ENCODE measurements around the gene CRABP1.

The CRABP1 gene

DNA sequence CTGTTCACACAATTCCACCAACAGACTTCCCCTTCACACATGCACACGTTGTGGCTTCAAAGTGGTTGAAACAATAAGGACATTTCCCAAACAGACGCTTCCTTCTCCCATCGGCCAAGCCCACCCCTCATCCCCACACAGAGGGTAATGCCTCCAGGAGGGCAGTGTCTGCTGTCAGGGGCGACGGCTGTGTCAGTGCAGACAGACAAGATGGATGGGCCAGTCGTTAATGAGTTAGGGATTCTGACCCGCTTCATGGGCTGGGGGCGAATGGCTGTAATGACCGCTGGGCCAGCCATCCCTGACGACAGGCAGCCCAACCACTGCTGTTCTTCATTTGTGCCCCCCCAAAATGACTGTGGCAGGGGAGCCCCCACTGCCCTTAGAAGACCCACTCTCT lies 20.6 kb upstream of the CRABP1 start:
- no peak for DNase-seq

DNA sequence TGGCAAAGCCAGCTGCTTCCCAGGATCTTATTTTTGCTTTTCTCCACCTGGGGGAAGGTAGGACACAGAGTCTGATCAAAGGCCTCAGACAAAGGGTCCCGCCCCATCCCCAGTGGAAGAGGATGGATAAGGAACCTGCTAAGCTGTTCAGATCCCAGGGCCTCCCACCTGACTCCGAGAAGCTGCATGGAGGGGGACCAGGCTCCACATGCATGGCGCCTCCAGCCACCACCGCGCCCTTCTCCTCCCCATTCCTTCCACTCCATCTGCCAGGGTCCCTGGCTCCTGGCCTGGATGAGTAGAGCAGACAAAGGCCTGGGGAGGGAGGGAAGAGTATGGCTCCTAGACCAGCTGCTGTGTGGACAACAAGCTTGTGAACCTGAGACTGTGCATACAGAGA lies 20.0 kb upstream of the CRABP1 start:
- DNase-seq: peak in 1 of 2 experiments; percentile 7

DNA sequence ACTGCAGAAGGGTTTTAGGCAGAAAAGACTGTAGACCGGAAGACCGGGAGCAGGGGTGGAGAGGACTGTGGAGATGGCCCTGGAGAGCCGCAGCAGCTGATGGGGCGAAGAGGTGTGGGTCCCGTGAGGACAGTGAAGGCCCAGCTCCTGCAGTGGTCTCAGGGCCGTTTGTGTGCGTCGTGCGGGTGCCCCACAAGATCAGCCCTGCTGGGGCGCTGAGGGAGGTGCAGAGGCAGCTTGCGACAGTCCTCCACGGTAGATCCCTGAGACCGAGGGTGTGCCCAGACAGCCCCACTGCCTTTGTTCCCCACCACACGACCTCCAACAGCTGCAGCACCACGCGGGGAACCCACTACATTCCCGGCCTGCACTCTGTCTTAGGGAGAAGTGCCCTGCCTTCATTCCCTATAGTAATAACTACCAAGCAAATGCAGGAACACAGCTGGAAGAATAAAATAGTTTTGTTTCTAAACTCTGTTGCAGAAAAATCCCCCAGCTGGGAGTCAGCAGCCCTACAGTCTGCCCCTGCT lies 19.0 kb upstream of the CRABP1 start:
- DNase-seq: no peak

DNA sequence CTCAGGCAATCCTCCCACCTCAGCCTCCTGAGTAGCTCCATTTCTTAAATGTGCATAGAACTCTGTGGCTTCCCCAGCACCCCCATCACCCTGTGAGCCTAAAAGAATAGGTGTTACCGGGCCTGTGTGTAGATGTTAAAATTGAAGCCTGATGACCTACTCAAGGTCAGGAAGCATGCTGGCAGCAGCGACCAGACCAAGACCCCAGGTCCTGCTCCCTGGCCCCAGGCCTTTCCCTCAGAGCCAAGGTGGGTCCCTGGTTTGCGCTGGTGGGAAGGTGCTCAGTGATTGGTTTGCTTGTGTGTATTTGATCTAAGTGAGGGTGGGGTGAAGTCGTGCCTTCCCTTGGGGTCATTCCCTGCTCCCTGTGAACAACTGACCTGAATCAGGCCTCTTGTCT lies 18.4 kb upstream of the CRABP1 start:
- DNase-seq: no peak

DNA sequence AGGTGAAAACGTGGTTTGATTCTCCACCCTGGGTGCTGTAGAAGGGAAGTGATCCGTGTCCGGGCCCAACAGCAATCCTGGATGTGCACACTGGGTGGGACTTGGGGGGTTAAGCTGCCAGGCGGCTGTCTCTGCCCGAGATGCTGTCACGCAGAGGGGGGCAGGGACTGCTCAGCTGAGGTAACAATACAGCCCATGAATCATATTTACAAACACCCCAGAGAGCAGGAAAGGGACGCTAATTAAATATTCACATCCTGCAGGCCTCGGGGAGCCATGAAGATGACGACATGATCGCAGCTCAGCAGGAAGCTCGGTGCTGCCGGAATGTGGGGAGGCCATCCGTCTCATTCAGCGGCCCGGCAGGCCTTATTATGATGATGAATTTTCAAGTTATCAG lies 17.9 kb upstream of the CRABP1 start:
- DNase-seq: no peak

DNA sequence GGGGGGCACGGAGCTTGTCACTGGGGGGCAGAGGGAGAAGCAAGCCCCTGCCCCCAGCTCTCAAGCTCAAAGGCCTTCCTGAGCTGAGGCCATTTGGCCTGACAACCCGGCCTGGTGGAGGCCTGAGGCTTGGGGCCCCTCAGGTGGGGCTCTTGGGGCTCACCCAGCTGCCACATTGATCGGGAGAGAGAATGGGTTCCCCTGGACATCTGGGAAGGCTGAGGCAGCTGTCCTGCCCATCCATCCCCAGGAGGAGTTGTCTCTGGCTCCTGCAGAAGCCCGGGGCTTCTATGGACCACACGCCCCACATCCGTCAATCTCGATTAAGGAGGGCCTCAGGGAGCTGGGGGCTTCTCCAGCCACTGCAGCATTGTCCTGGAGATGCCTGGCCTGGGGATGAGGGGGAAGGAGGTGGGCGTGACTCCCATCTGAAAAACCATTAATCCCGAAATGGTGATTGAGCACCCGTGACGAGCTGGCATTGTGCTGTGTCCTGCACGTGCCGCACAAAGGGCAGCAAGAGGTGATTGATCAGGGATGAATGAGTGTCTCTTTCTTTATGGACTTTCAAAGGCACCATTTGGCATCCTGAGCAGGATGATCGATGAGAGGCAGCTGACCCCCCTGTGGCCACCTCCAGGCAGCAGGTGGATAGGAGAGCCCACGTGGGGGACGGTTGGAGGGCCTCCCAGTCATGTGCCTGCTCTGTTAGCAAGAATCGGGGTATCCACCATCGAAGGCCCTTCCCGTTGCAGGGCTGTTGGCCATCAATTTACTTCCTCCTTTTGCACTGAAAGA lies 17.2 kb upstream of the CRABP1 start:
- no peak for DNase-seq

DNA sequence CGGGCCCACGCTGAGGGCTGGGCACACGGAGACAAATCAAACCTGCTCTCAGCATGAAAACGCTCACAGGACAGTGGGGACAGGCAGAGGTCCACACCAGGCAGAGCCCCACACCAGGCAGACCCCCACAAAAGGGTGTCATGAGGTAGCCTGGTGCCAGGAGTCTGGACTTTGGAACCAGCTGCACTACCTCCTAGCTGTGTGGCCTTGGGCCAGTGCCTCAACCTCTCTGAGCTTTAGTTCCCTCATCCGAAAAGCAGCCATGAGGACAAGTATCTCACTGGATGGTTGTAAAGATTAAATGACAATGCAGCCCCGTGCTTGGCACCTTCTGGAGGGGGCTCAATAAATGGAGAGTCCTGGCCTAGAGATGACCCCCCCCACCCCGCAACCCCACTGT lies 16.5 kb upstream of the CRABP1 start:
- DNase-seq: no peak

DNA sequence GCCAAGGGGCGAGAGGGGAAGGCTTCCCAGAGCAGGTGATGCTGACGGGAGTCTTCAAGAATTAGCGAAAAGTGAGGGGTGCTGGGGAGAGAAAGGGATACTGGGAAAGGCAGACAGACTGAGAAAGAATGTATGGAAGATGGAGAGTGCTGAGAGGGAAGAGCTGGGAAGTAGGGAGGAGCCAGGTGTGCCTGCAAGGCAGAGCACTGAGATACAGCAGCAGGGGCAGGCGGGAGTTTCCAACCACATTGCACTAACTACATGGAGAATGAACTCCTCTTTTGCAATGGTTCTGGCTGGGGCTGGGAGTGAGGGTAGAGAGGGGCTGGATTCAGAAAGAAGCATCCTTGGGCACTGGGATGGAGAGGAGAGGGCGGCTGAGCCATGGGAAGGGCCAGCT lies 16.0 kb upstream of the CRABP1 start:
- DNase-seq: no peak

DNA sequence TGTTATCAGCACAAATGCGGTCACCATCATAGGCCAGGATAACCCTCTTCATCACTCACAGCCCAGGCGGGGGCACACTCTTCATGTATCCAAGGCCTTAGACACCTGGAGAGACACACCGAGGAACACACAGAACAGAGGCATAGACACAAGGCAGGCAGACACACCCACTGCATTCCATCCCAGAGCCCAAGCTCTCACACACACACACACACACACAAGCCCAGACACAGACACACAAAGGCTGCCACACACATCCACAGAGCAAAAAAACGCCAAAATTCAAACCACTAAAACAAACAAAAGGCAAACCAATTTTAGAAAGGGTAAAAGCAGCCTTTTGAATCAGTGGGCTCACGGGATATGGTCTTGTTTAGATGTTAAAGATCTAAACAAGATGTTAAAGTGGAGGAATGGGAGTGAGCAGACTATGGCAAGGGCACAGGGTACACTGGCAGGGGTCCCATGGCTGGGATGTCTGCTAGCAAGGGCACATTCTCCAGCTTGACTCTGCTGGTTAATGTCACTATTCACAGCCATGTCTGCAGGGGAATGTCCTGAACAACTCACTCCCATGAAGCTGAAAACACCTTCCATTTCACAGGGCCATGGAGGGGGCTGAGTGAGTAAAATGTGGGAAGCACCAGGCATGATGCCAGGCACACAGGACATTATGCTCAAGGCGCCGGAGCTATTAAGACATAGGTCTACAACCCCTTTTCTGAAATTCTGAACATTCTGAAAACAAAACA lies 14.9 kb upstream of the CRABP1 start:
- DNase-seq: no peak

DNA sequence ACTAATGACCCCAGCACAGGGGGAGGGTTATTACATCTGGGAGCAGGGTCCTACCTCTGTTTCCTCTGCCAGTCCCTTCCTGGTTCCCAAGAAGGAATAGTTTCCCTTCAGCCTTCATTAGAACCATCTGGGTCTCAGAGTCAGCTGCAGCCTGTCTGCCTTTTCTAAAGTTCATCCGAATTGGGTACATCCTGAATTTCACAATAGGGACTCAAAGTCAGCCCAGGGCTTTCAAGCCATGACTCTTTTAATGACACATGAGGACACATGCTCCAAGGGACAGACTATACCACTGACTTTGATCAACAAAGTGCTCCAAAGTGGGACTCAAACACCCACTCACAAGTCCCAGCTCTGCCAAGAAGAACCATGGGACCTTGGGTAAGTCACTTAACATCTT lies 12.7 kb upstream of the CRABP1 start:
- no peak for DNase-seq

DNA sequence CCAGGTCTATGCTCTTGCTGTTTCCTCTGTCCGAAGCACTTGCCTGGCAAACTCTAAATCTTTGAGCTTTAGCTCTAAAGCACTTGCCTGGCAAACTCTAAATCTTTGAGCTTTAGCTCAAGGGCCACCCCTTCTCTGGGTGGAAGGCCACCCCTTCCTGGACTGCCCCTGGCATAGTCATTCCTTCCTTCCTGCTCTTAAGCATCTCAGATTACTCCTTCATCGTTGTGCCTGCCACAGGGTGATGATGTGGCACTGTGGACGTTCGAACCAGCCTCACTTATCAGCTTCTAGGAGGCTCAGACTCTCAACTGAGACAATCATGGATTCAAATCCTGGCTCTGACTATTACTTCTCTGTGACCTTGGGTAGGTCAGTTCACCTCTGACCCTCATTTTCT lies 10.5 kb upstream of the CRABP1 start:
- no peak for DNase-seq

DNA sequence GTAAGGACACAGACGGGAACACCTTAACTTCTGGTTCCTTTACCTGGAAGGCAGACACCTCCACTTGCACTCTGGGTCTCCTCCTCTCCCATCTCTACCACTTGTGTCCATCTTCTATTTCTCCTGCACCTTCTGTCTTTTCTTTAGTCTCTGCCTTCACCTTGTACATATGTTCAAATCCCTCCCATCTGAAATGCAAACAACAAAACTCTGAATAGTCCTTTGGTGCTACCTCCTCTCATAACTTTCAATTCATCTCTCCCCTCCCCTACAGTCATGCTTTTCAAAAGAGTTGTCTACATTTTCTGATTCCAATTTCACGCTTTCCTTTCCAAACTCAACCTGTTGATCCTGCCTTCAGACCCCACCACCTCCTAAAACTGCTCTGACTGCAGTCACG lies 5.3 kb upstream of the CRABP1 start:
- DNase-seq: no peak

DNA sequence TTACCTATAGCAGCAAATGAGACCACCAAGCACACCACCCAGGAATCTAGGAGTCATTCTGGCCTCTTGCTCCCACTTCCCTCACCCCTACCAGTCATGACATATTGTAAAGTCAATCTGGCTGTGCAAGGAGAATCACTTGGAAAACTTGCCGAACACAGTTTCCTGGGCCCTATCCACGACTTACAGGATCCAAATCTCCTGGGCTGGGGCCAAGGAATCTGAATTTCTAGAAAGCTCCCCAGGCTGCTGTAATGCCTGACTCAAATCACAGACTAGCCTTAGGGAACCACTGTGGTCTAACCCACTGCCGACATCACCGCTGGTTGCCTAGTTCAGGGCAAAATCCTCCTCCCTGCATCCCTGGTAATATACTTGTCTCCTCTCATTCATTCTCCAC lies 4.2 kb upstream of the CRABP1 start:
- DNase-seq: no peak

DNA sequence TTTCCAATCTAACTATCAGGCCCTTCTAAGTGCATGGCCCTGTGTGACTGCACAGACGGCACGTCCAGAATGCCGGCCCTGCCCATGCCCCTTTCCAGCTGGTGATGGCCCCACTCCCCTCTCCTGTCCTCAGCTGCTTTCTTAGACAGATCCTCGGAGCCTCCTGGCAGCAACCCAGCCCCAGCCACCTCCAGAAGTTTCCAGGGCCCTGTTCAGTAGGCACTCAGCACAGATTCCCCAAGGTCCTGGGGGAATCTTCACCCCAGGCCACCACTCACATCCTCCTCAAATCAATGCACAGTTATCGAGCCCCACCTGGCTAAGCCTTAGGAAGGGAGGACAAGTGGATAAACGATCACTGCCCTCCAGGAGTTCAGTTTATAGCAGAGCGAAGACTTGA lies 1.4 kb upstream of the CRABP1 start:
- DNase-seq: no peak

DNA sequence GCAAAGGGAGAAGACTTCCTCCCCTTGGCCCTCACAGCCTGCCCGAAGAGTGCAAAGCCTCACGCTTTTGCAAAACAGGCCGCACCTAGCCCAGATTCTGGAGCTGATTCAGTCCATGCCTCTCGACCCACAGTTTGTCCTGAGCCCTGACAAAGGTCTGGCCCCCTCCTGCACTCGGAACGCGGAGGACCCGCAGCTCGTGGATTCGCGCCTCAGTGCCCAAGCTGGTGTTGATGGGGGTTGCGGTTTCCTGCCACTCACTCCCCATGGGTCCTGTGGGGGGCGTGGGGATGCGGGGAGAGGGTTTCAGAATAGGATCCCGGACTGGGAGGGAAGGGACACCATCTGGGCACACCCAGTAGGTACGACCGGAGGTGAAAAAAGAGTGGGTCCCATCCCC lies 594 bp upstream of the CRABP1 start:
- DNase-seq: no peak

DNA sequence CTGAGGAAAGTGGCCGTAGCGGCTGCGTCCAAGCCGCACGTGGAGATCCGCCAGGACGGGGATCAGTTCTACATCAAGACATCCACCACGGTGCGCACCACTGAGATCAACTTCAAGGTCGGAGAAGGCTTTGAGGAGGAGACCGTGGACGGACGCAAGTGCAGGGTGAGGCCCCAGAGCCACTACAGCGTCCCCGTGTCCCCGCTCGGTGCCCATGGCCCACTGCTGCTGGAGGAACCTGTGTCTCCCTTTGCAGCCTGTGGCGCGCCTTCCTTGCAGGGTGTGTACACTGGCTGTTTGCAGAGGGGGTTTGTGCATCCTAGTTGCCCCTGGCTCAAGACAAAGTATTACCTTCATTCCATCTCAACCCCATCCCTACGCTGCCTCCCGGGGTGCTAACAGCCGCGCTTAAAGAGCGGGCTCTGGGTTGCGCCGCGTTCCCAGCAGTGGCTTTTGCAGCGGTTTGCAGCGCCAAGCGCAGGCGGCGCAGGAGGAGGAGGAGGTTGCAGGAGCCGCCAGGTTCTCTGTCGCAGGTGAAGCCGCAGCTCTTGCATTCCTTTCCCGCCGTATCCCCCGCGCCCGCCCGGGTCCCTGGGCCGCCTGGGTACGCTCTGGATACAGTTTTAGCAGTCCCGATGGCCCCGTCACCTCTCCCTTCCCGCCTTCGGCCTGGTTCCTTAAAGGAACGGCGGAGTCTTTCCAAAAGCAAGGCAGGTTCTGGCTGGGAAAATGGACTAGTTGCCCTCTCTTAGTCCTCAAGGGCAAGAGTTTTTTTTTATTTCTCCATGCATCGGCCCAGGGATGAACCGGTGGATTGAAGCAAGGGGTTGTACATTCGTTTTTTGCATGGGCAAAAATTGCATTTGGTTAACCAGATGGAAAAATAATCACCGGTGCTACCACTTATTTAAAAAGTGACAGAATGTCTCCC lies 1.2 kb downstream of the CRABP1 start:
- no peak for DNase-seq

DNA sequence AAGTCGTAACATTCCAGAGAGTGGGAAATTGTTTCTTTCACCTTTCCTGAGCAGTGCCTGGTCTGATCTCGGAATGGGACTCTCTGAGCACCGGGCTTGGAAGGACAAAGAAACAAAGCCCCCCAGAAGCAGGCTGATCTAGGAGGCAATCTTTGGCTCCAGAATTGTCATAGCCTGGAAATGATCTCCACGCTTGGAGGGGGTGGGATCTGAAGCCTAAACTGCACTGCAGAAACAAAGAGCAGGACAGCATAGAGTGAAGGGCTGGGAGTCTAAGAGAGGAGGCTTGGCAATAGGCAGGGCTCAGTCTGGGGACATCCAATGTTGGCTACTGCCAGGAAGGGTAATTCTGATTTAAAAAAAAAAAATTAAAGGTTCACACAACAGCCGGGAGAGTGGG lies 1.9 kb downstream of the CRABP1 start:
- no peak for DNase-seq

DNA sequence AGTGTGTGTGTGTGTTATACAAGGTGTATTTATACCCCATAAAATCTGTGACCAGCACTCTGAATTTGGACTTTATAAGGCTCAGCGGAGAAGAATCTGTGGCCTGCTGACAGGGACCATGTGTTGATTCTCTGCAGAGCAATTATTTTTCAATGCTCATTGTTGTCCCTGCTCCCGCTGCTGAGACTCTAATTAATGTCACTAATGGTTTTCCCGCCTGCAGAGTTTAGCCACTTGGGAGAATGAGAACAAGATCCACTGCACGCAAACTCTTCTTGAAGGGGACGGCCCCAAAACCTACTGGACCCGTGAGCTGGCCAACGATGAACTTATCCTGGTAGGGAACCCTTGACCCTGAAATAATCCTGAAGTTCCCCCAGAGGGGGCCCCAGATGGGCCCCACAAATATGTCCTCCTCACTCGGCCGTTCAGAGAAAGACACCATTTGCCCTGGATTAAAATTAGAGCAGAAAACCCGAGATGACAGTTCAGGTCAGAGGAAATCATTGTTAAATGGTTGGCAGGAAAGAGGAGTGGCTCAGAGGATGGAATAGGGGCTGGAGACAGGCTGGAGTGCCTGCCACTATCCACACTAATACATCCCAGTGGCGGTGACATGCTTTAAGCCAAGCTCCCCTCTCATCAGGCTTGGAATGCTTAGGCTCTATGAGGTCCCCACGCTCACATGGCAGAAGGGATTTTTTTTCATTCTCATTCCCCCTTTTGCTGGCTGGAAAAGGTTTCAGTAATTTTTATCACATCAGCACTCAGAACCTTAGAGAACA lies 3.3 kb downstream of the CRABP1 start:
- no peak for DNase-seq

DNA sequence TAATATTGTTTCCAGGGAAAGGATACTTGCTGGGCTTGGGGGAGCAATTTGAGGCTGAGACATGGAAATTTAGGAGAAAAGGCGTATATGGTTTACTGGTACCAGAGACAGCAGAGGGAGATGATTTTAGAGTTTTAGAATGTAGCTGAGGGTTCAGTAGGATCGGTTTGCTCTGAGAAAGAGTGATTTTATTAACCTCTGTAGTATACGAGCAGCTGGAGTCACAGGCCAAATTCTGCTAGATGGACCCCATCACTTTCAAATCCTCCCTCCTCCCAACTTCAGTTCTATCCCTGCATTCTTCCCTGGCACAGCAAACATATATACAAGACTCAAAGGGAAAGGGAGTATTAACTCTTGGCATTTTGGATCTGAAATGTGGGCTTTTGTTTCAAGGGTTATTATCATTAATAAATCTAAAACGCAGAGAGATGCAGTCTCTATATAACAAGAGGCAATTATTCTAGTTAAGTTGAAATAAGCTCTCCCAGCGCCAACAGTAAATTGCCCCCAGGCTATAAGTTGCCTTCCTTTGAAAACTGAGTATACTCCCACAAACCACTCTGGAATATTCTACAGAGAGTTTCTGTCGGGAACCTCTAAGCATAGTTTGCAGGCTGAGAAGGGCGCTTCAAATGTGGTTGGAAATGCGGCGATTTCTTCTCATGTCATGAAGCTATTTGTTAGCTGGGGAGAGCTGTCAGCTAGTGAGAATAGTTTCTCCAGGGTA lies 5.4 kb downstream of the CRABP1 start:
- no peak for DNase-seq

DNA sequence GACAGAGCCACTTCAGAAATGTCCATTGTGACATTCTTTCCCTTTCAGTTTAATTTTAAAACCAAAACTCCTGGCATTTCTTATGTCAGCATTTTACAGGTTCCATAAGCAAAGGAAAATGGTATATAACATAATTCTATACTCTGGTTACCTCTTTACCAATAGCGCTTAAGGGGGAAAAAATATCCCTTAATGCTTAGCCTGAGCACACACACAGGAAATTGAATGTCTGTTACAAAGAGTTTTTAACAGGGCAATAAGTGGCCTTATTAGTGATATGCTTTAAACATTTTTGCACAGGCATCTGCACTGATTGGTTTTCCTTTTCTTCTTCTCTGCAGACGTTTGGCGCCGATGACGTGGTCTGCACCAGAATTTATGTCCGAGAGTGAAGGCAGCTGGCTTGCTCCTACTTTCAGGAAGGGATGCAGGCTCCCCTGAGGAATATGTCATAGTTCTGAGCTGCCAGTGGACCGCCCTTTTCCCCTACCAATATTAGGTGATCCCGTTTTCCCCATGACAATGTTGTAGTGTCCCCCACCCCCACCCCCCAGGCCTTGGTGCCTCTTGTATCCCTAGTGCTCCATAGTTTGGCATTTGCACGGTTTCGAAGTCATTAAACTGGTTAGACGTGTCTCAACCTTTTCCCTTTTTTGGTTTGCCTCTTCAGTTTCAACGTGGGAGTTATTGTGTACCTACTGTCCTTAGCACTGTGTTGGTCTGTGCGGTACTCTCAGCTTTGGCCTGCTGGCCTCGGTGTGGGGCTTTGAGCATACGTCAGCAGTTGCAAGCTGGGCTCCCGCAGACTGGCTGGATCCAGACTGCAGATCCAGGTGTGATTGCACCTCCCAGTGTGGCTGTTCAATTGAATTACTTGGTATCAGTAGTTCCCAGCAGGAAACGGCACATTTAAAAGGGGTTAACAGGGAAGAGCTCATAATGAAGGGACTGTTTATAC lies 7.7 kb downstream of the CRABP1 start:
- no peak for DNase-seq

DNA sequence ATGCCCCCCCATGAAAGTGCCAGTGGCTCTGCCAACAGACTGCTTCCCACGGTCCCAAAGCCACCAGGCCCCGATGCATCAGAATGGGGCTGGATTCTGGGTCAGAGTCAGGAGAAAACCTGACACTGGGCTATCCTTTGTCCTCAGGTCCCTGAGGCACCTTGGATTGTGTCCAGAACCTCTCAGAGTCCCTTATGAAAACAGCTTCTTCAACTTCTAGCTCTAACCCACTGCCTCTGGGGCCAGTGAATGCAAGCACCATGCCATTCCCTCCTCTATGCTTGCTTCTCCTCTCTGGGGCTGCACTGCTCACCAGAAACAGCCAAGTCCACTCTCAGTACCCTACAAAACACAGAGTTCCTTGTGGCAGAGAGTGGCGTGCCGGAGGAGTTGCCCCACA lies 9.9 kb downstream of the CRABP1 start:
- no peak for DNase-seq
